GM18870 (cell line): ENCODE measurements around the gene ADORA3.

Experiments used
- ATAC-seq: cut with Tn5 transposase; IDR thresholded peaks from one replicate; pipeline ENCODE4 v1.9.1; 2021; ENCODE audit warnings: moderate library complexity; ENCODE audit not compliant: unreplicated experiment

The ADORA3 gene

GRCh38 chr1:111476214-111476613, 27.2 kb downstream of the ADORA3 start:
- no peak for ATAC-seq

DNA sequence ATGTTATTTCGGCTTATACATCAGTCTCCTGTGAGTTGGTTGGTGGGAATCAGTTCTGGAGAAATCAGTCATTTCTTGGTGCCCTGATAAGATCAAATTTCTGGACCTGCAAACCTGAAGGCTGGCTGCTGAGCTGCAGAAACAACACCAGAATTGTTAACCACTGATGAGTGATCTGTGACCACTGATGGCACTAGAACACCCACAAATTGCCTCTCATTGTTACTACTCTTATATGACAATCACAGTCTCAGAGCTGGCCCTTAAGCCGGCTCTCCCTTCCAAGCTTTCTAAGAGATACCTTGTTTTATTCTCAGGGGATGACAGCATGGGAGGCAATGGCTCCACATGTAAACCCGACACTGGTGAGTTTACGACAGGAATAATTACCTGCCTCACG, 27.7 kb downstream of the ADORA3 start:
- no peak for ATAC-seq

DNA sequence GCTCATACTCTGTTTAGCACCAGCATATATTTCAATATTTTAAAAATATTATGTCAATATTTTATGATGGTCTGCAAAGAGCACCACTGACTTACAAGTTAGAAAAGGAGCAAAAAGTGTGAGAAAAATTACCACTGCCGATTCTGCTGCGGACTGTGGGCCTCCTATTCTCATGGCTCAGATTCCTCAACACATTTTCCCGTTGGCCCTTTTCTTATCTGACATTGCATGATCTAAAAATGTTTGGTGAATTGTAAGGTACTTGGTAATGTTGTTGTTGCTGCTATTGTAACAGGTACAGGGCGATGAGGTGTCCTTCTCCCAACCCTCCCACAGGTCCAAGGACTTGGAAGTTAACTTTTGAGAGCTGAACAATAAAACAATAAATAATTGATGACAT, 28.9 kb downstream of the ADORA3 start:
- no peak for ATAC-seq

DNA sequence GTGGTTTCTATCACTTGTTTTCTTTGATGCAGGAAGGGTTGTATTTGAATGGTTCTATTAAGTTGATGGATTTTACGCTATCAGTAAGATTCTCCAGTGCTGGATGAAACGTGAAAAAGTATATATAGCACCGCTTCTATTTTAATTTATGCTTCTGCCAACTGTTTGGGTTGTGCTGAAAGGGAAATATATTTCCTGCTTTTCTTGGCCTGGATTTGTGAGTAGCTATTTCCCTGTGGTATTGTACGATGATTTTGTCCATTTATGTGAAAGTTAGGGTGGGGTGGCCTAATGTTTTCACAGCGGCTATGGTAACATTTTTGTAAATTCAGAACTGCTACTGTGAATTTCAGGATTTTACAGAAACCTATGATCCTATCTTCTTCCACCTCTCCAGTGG, 29.3 kb downstream of the ADORA3 start:
- ATAC-seq, result no peak

GRCh38 chr1:111471538-111471937, 31.9 kb downstream of the ADORA3 start:
- no peak for ATAC-seq

GRCh38 chr1:111471012-111471411, 32.4 kb downstream of the ADORA3 start:
- ATAC-seq, result no peak

GRCh38 chr1:111470596-111470995, 32.8 kb downstream of the ADORA3 start:
- ATAC-seq, result no peak

GRCh38 chr1:111469539-111469938, 33.9 kb downstream of the ADORA3 start:
- no peak for ATAC-seq

DNA sequence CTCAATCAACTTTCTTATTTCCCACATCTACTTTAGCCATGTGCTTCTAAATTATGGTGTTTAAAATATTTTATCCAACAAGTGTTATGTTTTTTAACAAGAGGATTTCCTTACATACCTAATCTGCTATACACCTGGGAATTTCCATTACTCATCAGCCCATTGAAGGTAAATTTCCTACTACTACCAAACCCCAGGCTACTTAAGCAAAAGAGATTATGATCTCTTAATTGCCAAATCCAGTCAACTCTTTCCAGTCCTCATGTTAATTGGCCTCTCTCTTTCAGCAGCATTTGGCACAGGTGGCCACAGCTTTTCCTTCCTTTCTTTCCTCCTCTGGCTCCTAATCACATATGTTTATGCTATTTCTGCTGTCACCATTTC, 34.7 kb downstream of the ADORA3 start:
- no peak for ATAC-seq

DNA sequence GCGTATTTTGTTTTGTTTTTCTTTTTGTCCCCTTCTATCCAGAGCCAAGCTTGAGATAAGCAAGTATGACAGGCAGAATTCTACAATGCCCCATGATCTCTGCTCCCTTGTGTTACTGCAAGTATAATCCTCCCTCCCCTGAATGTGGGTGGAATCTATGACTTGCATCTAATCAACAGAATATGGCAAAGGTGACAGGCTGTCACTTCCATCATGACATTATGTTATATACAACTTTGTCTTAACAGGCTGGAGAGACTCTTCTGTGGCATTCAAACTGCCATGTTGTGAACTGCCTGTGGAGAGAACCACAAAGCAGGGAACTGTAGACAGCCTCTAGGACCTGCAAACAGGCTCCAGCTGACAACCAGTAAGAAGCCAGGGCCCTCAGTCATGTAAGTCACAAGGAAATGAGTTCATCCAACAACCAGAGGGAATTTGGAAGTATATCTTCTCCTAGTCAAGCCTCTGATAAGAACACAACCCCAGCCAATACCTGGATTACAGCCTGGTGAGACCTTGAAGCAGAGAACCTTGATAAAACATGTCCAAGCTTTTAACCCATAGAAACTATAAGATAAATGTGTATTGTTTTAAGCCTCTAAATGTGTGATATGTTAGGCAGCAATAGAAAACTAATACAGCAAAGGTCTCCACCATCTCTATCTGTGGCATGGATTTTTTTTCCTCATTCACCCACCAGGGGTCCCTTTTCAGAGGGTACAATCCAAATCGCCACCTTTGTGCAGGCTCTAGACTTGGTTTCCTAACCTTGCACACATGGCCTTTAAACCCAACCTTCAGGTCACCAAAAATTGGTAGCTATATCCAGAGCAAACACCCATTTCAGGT, 35.3 kb downstream of the ADORA3 start:
- ATAC-seq, result no peak

GRCh38 chr1:111466480-111466879, 37.0 kb downstream of the ADORA3 start:
- no peak for ATAC-seq

- no peak for ATAC-seq
Observed at GRCh38 chr1:111465754-111466153, 37.7 kb downstream of the ADORA3 start.

DNA sequence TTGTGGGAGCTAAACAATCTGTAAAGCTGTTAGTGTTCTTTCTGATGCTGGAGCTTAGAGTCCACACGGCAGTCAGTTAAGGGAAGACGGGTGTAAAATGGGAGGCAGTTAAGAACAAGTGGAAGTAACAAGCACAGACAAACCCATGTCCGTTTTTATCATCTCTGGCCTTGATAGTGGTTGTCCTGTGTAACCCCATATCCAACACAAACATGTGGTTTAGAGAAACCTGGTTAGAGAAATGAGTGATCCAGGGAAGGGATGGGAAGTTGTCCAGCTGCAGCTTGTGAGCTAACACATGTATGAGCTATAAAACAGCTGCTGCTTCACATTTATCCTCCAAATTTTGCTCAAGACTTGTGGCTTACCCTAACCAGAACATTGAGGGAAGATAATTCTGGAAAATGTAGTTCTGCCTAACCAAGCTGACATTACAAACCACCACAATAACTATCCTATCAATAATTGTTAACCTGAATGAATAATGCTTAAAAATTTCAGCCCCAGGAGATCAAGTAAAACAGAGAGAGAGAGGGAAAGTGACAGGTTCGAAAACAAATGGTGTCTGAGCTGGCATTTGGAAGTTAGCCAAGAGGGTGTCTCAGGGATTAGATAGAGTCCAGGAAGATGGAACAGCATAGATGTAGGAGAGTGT, 40.3 kb downstream of the ADORA3 start:
- no peak for ATAC-seq

DNA sequence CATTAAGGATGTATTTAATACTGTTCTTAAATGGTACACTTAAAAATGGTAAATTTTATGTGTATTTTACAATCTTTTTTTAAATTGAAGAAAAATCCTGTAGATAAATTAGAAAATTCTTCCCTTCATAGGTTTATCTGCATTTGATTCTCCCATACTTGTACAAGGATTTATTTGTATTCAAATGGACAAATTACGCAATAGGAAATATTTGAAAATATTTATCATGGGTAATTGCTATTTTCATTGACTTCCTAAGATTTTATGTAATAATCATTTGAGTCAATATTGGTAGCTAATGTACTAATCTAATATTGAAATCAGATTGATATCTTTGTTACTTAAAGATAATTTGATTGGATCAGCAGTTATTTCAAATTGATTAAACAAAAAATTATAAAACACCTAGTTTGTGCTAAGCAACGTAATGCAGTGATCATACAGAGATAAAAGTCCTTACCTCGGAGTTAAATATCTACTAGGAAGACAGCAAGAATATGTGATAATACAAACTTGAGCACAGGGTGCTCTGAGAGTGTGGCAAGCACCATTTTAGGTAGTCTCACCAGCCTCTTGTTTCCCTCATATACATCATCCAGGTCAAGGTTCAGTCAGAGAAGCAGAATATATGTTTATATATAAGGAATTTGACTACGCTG, 40.9 kb downstream of the ADORA3 start:
- ATAC-seq, result no peak

DNA sequence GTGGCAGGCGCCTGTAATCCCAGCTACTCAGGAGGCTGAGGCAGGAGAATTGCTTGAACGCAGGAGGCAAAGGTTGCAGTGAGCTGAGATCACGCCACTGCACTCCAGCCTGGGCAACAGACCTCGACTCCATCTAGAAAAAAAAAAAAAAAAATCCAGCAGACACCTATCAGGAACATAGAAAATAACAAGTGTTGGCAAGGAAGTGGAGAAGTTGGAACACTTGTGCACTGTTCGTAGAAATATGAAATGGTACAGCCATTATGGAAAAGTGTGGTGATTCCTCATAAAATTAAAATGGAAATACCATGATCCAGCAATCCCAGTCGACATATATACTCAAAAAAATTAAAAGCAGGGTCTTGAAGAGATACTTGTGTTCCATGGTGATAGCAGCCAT, 41.7 kb downstream of the ADORA3 start:
- no peak for ATAC-seq

GRCh38 chr1:111455642-111456031, 47.8 kb downstream of the ADORA3 start:
- no peak for ATAC-seq

DNA sequence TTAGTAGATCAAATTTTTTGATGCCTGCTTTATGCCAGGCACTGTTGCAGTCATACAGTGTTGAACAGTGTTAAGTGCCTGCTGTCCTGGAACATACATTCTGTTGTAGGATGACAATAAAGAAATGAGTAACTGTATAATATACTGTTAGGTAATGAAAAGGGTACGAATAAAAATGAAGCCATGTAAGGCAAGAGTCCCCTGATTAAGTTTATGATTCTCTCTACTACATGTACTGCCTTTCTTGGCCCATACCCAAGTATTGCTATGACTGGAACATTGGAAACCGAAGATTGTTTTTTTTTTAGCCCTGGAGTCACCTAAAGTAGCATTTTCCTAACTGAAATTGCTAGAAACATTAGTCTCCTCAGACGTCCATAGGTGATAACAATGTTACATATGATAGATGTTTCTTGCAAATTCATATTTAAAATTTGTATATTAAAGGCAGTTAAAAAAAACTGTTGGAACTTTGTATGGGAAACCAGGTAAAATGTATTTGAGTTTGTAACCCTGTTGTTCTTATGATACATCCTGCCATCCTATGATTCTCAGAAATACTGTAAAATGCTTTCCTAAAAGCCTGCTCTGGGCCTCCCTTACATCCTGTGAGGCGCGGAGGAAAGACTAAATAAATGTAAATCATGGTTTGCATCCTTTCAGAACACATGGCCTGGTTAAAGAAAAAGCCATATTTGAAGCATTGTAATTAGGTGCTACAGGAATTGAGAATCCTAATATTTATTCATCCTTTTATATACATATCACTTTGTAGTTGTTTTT, 48.4 kb downstream of the ADORA3 start:
- ATAC-seq, result no peak

- ATAC-seq, result no peak
Observed at GRCh38 chr1:111453706-111454105, 49.7 kb downstream of the ADORA3 start.

DNA sequence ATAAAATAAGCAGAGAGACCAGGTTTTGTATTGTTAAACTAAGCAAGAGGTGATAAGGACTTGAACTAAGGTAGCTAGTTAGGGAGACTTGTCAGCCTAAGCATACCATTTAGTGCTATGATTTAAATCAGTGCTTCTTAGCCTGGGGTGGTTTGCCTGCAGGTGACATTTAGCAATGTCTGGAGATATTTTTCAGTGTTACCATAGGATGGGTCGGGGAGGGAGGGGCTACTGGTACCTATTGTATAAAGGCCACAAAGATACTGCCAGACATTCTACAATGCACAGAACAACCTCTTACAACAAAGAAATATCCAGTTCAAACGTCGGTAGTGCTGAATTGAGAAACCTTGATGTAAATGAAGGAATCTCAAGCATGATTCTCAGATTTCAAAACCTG, 50.9 kb downstream of the ADORA3 start:
- no peak for ATAC-seq

DNA sequence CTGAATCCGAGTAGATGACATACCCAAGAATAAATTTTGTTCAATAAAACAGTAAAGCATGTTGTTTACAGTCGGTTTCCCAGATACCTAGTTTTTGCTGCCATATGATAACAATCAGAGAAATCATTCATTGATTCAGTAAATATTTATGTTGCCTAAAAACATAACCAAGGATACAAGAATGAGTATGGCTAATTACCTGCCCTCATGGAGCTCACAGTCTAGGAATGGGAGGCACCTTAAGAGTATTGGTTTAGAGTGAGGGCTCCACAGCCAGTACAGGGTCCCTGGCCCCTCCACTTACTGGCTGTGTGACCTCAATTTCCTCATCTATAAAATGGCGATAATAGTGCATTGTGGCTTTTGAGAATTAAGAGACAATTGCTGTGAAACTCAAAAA, 53.2 kb downstream of the ADORA3 start:
- ATAC-seq, result no peak

GRCh38 chr1:111449703-111450017, 53.8 kb downstream of the ADORA3 start:
- no peak for ATAC-seq
